Keratinocyte (primary cell): ENCODE results near the gene SDK2.

Experiments used
- EZH2 ChIP-seq: IDR thresholded peaks from one replicate; pipeline ENCODE4 v1.6.1; 2012; ENCODE audit warnings: inconsistent platforms, mild to moderate bottlenecking, low read length, moderate library complexity
- TF ChIP-seq, protein P1 (sequence below), 3 experiments: IDR thresholded peaks in 1 of 3; conservative IDR thresholded peaks in 1 of 3; optimal IDR thresholded peaks in 1 of 3; 2 replicates in 2 of 3; 3 replicates in 1 of 3; pipeline versions ENCODE3 to v1.5.1; 2011; ENCODE audit warnings: low read length in 3 of 3, mild to moderate bottlenecking in 3 of 3, moderate library complexity in 2 of 3, control low read depth in 1 of 3, inconsistent platforms in 1 of 3; ENCODE audit not compliant: insufficient read depth in 2 of 3; ENCODE audit errors: extremely low read depth in 1 of 3

DNA sequence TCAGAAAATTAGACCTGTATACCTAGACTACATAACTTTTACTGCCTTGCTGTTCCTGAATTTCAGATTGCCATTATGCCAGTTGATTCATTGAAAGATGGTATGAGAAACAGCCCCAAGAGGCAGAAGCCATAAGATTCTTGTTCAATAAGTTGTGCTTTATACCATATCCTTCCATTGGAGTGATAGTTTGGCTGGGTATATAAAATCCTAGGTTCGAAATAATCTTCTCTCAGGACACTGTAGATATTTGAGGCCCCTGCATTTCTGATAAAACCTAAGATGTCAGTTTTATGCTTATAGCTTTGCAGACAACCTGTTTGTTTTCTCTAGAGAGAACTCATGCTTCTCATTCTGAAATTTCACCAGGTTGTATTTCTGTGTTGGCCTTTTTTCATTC, 9.6 kb upstream of the SDK2 start:
- TF ChIP-seq, protein P1, sequence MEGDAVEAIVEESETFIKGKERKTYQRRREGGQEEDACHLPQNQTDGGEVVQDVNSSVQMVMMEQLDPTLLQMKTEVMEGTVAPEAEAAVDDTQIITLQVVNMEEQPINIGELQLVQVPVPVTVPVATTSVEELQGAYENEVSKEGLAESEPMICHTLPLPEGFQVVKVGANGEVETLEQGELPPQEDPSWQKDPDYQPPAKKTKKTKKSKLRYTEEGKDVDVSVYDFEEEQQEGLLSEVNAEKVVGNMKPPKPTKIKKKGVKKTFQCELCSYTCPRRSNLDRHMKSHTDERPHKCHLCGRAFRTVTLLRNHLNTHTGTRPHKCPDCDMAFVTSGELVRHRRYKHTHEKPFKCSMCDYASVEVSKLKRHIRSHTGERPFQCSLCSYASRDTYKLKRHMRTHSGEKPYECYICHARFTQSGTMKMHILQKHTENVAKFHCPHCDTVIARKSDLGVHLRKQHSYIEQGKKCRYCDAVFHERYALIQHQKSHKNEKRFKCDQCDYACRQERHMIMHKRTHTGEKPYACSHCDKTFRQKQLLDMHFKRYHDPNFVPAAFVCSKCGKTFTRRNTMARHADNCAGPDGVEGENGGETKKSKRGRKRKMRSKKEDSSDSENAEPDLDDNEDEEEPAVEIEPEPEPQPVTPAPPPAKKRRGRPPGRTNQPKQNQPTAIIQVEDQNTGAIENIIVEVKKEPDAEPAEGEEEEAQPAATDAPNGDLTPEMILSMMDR (optimal IDR thresholded peaks at IDR 0.05 in 1 of 3, IDR thresholded peaks at IDR 0.05 in 1 of 3, conservative IDR thresholded peaks at IDR 0.05 in 1 of 3; ENCODE audit: extremely low read depth in 1 of 3, insufficient read depth in 2 of 3, low read length in 3 of 3): no peak
- no peak for TF ChIP-seq EZH2
